Right lobe of liver (tissue), 6 donors: ENCODE measurements around the gene PSMA4. TPM values are rescaled to one million over a fixed set of nuclear protein-coding genes. Genes with fewer than 3 reads are reported as not detected.
"Not testable (repeated sequence)": the region's sequence is repeated elsewhere in the genome, so short reads cannot be mapped to it uniquely, and the experiment has no call there.

Experiments
- ATAC-seq, 4 donors: fragments of 200-7000 bp; cut with Tn5 transposase; one replicate each; pipeline ENCODE4 v1.9.1; 2020; ENCODE audit warnings: mild to moderate bottlenecking in 4 of 4, moderate library complexity in 4 of 4
- DNase-seq, 3 donors: peaks; one replicate each; pipeline ENCODE4 v3.0.0-alpha.2; 2020
- H3K27ac ChIP-seq, 3 donors: fragments of 200-600 bp; one replicate each; pipeline ENCODE4 v1.8.0; 2022
- H3K27me3 ChIP-seq, 2 donors: fragments of 200-600 bp; one replicate each; pipeline ENCODE4 v1.8.0; 2022
- H3K36me3 ChIP-seq, 4 donors: fragments of 200-600 bp; sonication (generic) in 1 of 4; one replicate each; pipeline versions ENCODE4 v1.5.1 to v1.8.0; 2017 to 2022; ENCODE audit warnings: control low read depth in 1 of 4
- H3K4me1 ChIP-seq, 4 donors: fragments of 200-600 bp; sonication (generic) in 1 of 4; one replicate each; pipeline versions ENCODE4 v1.5.1 to v1.8.0; 2017 to 2022; ENCODE audit warnings: control low read depth in 1 of 4
- H3K4me3 ChIP-seq, 3 donors: fragments of 200-600 bp; one replicate each; pipeline ENCODE4 v1.8.0; 2022
- H3K9me3 ChIP-seq, 4 donors: fragments of 200-600 bp; sonication (generic) in 1 of 4; one replicate each; pipeline versions ENCODE4 v1.5.1 to v1.8.0; 2017 to 2022; ENCODE audit warnings: control low read depth in 1 of 4
- CTCF ChIP-seq, 4 donors: fragments of 200-600 bp in 3 of 4; fragments of 450-650 bp in 1 of 4; IDR thresholded peaks; one replicate each; pipeline versions ENCODE4 v1.5.1 to v1.8.0; 2016 to 2022; ENCODE audit warnings: antibody characterized with exemption in 4 of 4, mild to moderate bottlenecking in 2 of 4
- POLR2A ChIP-seq: fragments of 450-650 bp; IDR thresholded peaks from one replicate; pipeline ENCODE4 v1.6.1; 2017; ENCODE audit warnings: antibody characterized with exemption, mild to moderate bottlenecking
- WGBS: methylation state at CpG from one replicate; pipeline ENCODE4 v1.1.6; 2018; ENCODE audit warnings: low coverage, low lambda C conversion rate; ENCODE audit not compliant: insufficient coverage; ENCODE audit errors: missing lambda C conversion rate; 5-methylcytosine and 5-hydroxymethylcytosine counted together
- intact Hi-C, 2 donors: fragments of 100-400 bp; cut with DNase I; formaldehyde crosslinking; loops; one replicate each; pipeline versions ENCODE4 v1.11.2 to v1.14.1; 2022
- total RNA-seq, 6 experiments: library from RNA; depleted of rRNA in 2 of 6; stranded (reverse); fragments of >200 nt in 2 of 6; fragmentation: NEBNext Ultra II Directional in 3 of 6; extraction: Animal tissue kit (Norgen Biotek cat#: 25700) in 3 of 6; gene quantifications; one replicate each; pipeline versions ENCODE4 v1.1.0 to v1.2.4, GENCODE V29; 2016 to 2023
- donor health status: DM: no; HTN: yes; CAD: no.
- donor health status: DM: no; HTN: no; CAD: no.
- donor health status: DM: no; HTN: no; CAD: no.
- donor health status: DM: no; HTN: yes; CAD: no.
- donor health status: DM: no; HTN: yes; CAD: no.

The PSMA4 gene
- total RNA-seq, 6 experiments from 2014 or later: 66.1 to 147 (median 92.3) TPM

- WGBS: 91% methylated on average over 6 of the region's 6 CpGs
- Histone ChIP-seq H3K4me3 (no peak overlapping the region), H3K27ac (no peak overlapping the region), H3K36me3 (peaks cover 4 to 47% (median 33%) of the 10 kb centered on the region in 4 donors), H3K9me3 (no peaks in the 10 kb centered on the region), H3K27me3 (no peaks in the 10 kb centered on the region), H3K4me1 (no peaks in the 10 kb centered on the region)
- ATAC-seq (no peak), DNase-seq (no peak)
- no peak for TF ChIP-seq POLR2A
- TF ChIP-seq CTCF (IDR thresholded peaks at IDR 0.05): no peak
- intact Hi-C loops: no loop called here
Observed at GRCh38 chr15:78550194-78550593, 9.9 kb downstream of the PSMA4 start.

- Histone ChIP-seq H3K4me3 (no peak overlapping the region), H3K36me3 (peaks cover 4 to 40% (median 27%) of the 10 kb centered on the region in 4 donors), H3K4me1 (no peaks in the 10 kb centered on the region), H3K27me3 (no peaks in the 10 kb centered on the region), H3K9me3 (no peaks in the 10 kb centered on the region), H3K27ac (no peak overlapping the region)
- DNase-seq (no peak), ATAC-seq (no peak)
- TF ChIP-seq CTCF (IDR thresholded peaks at IDR 0.05) (no peak), POLR2A (no peak)
- intact Hi-C loops: no loop called here
- WGBS: 76% methylated on average over 3 of the region's 3 CpGs
Observed at GRCh38 chr15:78550815-78551214, 10.6 kb downstream of the PSMA4 start.

GRCh38 chr15:78551902-78552301 is 11.7 kb downstream of the PSMA4 start:
- no peak overlapping the region for H3K4me3 ChIP-seq
- H3K4me1 ChIP-seq: no peaks in the 10 kb centered on the region
- no peak overlapping the region for H3K27ac ChIP-seq
- TF ChIP-seq POLR2A: no peak
- no peak for TF ChIP-seq CTCF (IDR thresholded peaks at IDR 0.05)
- no peaks in the 10 kb centered on the region for H3K9me3 ChIP-seq
- H3K27me3 ChIP-seq: no peaks in the 10 kb centered on the region
- DNase-seq: no peak
- intact Hi-C loops: no loop called here
- whole genome bisulfite sequencing: 82% methylated on average over 5 of the region's 5 CpGs
- H3K36me3 ChIP-seq: peaks cover 0 to 30% (median 19%) of the 10 kb centered on the region in 4 donors
- no peak for ATAC-seq

GRCh38 chr15:78552597-78552996 is 12.4 kb downstream of the PSMA4 start:
- intact Hi-C loops: no loop called here
- Histone ChIP-seq H3K4me1 (no peaks in the 10 kb centered on the region), H3K4me3 (no peak overlapping the region), H3K27me3 (no peaks in the 10 kb centered on the region), H3K9me3 (no peaks in the 10 kb centered on the region), H3K27ac (no peak overlapping the region), H3K36me3 (peaks cover 0 to 23% (median 14%) of the 10 kb centered on the region in 4 donors)
- ATAC-seq (no peak), DNase-seq (no peak)
- WGBS: 64% methylated on average over 5 of the region's 5 CpGs
- TF ChIP-seq POLR2A (no peak), CTCF (IDR thresholded peaks at IDR 0.05) (no peak)

GRCh38 chr15:78560201-78560600 is 20.0 kb downstream of the PSMA4 start:
- ATAC-seq, intact Hi-C loops, H3K36me3 ChIP-seq, H3K27ac ChIP-seq, DNase-seq, H3K27me3 ChIP-seq, H3K4me3 ChIP-seq, H3K9me3 ChIP-seq, H3K4me1 ChIP-seq: not testable (repeated sequence)
- 91% methylated on average over 10 of the region's 10 CpGs for WGBS
